HG03565 (cell line): ENCODE data around the gene ADIPOR2.

ENCODE experiments used
- ATAC-seq: cut with Tn5 transposase; IDR thresholded peaks from one replicate; pipeline ENCODE4 v1.9.1; 2021; ENCODE audit warnings: mild to moderate bottlenecking, moderate library complexity; ENCODE audit not compliant: unreplicated experiment

The ADIPOR2 gene

DNA sequence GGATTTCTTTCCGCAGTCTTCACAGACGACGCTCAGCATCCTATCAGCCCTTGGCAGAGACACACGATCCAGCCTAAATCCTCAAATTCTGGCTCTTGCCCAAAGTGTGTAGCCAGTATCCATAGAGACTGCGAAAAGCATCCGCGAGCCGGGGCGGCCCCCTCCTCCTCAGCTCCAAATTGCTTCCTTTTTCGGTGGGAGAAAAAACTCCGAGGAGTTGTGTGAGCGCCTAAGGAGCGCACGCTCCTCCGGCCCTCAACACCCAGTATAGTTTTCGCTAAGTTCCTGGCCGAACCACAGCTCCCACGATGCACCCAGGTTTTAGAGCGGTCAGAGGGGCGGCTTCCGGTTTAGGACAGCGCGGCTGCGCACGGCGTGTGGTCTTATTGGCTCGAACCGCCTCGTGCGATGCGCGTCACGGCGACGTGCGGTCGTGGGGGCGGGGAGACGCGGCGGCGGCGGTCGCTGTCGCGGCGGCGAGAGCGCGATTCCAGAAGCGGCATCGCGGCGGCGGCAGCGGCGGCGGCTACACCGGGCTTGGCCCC, at the start of gene ADIPOR2:
ADIPOR2 (plus strand) TSS at position 493 of the 545 bp plus-strand sequence. CDS start 63,274 bp downstream, outside the sequence.
- ATAC-seq = peak; percentile 89

DNA sequence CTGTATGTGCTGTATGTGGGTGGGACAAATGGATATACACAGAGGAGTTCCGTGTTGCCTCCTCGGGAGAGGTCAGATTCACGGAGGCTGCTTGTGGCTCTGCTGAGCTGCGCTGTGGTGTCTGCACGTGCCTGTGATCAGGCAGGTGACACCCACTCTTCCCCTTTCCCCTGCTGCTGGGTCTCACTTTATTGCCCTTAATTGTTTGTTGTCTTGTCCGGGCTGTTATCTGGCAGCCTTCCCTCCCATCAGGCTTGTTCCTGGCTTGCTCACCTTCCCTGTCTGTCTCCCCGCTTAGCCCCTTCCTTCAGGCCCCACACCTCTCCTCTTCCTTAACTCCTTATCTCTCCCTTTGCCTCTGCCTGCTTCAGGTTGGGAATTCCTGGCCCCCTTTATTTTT, 48.4 kb upstream of the ADIPOR2 start:
- ATAC-seq = no peak

GRCh38 chr12:1643043-1643442, 47.8 kb upstream of the ADIPOR2 start:
- no peak for ATAC-seq

DNA sequence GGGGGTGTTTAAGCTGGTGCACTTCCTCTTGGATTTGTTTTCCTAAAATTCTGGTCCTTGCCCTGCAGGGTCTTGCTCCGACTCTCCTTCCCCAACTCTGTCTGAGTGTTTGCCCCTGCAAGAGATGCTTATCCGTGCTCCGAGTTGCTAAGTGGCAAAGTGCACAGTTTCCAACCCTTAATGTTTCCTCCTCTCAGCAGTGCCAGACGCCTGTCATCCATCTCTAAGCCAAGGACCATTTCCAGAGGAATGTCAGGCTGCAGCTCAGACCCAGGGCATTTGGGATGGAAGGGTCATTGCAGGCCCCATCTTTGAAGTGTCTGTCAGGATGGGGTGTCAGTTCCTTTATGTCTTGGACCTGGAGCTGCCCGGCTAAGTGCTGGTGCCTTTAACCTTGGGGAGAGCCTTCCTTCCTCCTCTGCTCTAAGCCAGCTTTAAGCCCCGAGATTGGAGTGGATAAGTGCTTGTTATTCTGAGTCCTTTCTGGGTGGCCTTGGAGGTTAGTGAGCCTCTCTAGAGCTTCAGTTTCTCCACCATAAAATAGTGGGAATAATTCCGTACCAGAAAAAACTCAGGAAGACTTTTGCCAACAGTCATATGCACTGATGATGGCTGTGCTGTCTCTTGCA, 46.9 kb upstream of the ADIPOR2 start:
- no peak for ATAC-seq

- no peak for ATAC-seq
These were observed 46.1 kb upstream of the ADIPOR2 start for GRCh38 chr12:1644534-1645438.

DNA sequence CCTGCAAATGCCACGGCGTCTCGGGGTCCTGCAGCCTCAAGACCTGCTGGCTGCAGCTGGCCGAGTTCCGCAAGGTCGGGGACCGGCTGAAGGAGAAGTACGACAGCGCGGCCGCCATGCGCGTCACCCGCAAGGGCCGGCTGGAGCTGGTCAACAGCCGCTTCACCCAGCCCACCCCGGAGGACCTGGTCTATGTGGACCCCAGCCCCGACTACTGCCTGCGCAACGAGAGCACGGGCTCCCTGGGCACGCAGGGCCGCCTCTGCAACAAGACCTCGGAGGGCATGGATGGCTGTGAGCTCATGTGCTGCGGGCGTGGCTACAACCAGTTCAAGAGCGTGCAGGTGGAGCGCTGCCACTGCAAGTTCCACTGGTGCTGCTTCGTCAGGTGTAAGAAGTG, 45.1 kb upstream of the ADIPOR2 start:
- ATAC-seq = no peak

DNA sequence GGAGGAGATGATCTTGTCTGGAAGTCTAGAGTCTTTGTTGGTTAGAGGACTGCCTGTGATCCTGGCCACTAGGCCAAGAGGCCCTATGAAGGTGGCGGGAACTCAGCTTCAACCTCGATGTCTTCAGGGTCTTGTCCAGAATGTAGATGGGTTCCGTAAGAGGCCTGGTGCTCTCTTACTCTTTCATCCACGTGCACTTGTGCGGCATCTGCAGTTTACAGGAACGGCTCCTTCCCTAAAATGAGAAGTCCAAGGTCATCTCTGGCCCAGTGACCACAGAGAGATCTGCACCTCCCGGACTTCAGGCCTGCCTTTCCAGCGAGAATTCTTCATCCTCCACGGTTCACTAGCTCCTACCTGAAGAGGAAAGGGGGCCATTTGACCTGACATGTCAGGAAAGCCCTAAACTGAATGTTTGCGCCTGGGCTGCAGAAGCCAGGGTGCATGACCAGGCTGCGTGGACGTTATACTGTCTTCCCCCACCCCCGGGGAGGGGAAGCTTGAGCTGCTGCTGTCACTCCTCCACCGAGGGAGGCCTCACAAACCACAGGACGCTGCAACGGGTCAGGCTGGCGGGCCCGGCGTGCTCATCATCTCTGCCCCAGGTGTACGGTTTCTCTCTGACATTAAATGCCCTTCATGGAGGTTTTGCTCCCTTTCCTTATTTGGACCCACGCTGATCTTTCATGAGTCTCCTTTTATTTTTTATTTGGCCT, 44.1 kb upstream of the ADIPOR2 start:
- no peak for ATAC-seq

DNA sequence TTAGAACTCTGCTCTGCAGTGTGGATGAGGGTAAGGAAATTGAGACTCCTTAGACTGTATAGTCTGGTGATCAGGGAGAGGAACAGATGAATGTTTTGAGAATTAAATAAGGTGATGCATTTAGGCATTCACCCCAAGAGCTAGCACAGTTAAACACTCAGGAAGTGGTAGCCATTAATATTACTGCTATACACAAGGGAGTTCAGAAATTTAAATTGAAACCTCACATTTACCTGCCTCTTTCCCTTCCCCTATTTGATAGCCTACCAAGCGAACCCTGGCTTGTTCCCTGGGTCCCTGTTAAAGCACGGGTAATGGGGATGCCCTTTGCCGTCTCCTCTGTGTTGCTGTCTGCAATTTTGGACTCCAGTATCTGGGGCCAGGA, 43.6 kb upstream of the ADIPOR2 start:
- no peak for ATAC-seq

- ATAC-seq = no peak
These were observed 40.5 kb upstream of the ADIPOR2 start for GRCh38 chr12:1650260-1650977.

- no peak for ATAC-seq
These were observed 39.9 kb upstream of the ADIPOR2 start for GRCh38 chr12:1650978-1651361.

DNA sequence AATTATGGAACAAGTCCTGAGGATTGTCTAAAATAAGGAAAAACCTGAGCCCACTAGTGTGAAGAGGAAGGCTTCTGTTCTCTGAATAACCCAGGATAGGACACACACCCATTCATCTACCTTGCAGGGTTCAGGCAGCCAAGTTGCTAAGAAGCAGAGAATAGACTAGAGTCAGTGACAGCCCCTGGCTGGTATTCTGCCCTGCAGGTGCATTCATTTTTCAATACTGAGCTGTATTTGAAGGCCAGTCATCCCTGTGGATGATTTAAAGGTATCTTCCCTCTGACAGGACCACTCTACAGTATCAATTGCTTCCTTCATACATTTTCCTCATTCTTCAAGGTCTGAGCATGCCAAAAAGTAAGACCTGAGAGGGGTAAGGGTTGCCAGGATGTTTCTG, 38.9 kb upstream of the ADIPOR2 start:
- no peak for ATAC-seq

GRCh38 chr12:1655225-1655788, 35.6 kb upstream of the ADIPOR2 start:
- no peak for ATAC-seq

DNA sequence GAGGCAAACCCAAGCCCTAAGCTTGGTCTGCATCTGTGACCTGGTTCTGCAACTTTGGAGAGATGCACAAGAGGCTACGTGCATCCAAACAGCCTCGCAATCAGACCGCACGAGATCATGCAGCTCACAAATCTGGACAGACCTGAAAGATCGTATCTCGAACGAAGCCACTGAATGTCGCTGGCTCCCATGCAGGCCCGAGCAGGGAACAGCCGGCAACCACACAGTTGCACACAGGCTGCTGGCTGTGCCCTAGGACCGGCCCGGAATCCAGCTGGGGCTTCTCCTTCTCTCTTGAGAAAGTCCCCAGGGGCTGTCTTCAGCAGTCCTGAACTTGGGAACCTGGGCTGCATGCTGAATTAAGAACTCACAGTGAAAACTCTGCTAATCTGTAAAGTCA, 34.0 kb upstream of the ADIPOR2 start:
- ATAC-seq = no peak

DNA sequence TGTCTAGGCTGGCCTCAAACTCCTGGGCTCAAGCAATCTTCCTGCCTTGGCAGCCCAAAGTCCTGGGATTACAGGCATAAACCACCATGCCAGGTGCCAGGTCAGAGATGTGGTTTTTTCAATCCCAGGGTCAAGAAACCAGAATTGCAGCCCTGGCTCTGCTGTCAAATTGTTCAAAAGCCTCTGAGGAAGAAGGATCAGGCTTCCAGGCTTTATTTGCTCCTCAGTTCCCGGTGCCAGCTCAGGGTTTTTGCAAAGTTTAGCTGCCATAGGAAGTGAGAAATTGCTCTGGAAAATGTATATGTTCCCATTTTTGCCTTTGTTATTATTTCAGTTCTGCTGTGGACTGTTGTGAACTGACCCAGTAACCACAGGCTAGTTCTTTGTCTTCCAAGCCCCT, 33.2 kb upstream of the ADIPOR2 start:
- ATAC-seq = no peak

DNA sequence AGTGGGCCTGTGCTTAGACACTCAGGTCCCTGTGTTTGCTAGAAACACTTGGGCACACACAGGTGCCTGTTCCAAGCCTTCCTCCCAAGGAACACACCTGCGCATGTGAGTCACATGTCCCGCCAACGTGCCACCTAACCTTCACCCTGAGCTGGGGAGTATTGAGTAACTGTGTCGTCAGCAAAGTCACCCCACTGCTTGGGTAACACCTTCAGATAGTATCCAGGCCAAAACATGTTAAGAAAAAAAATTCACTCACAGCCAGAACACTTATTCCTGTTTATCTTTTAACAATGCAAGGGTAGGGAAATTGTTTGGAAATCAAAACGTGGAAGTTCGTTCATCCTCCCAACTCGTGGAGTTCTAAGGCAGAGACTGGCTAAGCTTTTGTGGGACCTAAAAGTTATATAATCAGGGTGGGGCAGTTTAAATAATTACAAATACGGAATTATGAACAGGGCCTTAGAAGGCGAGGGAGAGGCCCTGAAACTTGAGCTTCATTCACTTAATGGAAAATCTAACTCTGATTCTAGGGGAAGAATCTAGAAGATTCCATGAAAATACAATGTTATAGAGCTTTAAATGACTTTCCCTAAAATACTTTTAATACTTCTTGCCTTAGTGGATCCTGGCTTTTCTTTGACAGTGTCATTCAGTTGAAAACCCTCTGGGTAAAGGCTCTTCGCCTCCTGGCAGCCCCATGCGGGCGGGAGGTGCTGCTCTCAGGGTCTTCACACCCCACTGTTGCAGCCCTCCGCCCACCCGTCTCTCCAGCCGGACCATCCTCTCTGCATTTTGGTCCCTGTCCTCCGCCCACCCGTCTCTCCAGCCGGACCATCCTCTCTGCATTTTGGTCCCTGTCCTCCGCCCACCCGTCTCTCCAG, 30.3 kb upstream of the ADIPOR2 start:
- no peak for ATAC-seq

DNA sequence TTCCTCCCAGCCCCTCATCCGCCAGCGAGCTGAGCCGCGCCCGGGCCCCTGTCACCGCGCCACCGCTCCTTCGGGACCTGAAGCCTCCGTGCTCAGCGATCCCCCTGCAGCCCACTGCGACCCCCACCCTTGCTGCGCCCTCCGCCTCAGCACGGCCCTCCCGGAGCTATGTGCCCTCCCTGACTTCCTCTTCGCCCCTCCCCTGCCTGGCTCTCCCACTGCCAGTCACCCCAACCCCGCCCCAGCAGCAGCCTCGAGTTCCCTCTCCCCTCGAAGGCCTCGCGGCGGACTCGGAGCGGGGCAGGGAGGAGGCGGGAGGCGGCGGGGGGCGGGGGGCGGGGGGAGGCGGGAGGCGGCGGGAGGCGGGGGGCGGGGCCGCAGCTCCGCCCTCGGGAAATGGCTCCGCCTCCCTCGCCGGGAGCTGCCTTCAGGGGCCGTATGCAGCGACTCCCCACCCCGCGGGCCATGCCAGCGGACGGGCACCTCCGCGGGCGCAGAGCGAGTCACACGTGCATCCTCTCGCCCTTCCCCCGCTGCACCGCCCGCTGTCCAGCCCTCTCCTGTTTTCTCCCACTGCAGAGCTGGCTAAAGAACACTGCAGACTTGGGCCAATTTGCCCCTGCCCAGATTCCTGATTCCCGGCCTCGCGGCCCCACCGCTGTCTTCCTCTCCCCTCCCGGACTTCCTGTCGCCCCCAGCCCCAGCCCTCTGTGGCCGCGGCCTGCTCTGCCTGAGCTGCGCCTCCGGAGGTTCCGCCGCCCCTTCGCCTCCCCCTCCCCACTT, 29.1 kb upstream of the ADIPOR2 start:
- ATAC-seq = peak; percentile 54

- ATAC-seq = no peak
These were observed 28.0 kb upstream of the ADIPOR2 start for GRCh38 chr12:1662761-1663439.
